Glutamatergic neuron (in vitro differentiated cells): Measurements from ENCODE around the gene UCK1. TPM values are rescaled to one million over a fixed set of nuclear protein-coding genes. Genes with fewer than 3 reads are reported as not detected.

ENCODE experiments used
- DNase-seq: peaks from one replicate; pipeline ENCODE4 v3.0.0; 2022
- H3K27ac Mint-ChIP-seq: one replicate; pipeline ENCODE4 v1.8.0; 2020; ENCODE audit warnings: mild to moderate bottlenecking, mixed read lengths, inconsistent platforms; ENCODE audit not compliant: unreplicated experiment
- H3K27me3 Mint-ChIP-seq: one replicate; pipeline ENCODE4 v1.8.0; 2020; ENCODE audit warnings: mild to moderate bottlenecking, moderate library complexity, mixed read lengths, inconsistent platforms; ENCODE audit not compliant: unreplicated experiment
- H3K36me3 Mint-ChIP-seq: one replicate; pipeline ENCODE4 v1.8.0; 2020; ENCODE audit warnings: mild to moderate bottlenecking, mixed read lengths, inconsistent platforms; ENCODE audit not compliant: unreplicated experiment
- H3K4me1 Mint-ChIP-seq: one replicate; pipeline ENCODE4 v1.8.0; 2020; ENCODE audit warnings: mild to moderate bottlenecking, low read depth, mixed read lengths, inconsistent platforms; ENCODE audit not compliant: unreplicated experiment
- H3K4me3 Mint-ChIP-seq: one replicate; pipeline ENCODE4 v1.8.0; 2020; ENCODE audit warnings: mild to moderate bottlenecking, mixed read lengths, inconsistent platforms; ENCODE audit not compliant: unreplicated experiment
- H3K9me3 Mint-ChIP-seq: one replicate; pipeline ENCODE4 v1.8.0; 2020; ENCODE audit warnings: mild to moderate bottlenecking, moderate library complexity, mixed read lengths, inconsistent platforms; ENCODE audit not compliant: unreplicated experiment
- total RNA-seq: library from RNA; stranded (reverse); fragmentation: NEBNext Ultra II Directional; extraction: Animal tissue kit (Norgen Biotek cat#: 25700); gene quantifications from one replicate; pipeline ENCODE4 v1.2.1, GENCODE V29; 2021; ENCODE audit not compliant: unreplicated experiment
- TF ChIP-seq, protein P1 (sequence below): fragments of 200-600 bp; sonication (generic); IDR thresholded peaks from one replicate; pipeline ENCODE4 v1.5.0; 2021; ENCODE audit not compliant: partially characterized antibody, unreplicated experiment

Gene UCK1
- total RNA-seq, 1 donor from 2014 or later: 24.8 TPM

DNA sequence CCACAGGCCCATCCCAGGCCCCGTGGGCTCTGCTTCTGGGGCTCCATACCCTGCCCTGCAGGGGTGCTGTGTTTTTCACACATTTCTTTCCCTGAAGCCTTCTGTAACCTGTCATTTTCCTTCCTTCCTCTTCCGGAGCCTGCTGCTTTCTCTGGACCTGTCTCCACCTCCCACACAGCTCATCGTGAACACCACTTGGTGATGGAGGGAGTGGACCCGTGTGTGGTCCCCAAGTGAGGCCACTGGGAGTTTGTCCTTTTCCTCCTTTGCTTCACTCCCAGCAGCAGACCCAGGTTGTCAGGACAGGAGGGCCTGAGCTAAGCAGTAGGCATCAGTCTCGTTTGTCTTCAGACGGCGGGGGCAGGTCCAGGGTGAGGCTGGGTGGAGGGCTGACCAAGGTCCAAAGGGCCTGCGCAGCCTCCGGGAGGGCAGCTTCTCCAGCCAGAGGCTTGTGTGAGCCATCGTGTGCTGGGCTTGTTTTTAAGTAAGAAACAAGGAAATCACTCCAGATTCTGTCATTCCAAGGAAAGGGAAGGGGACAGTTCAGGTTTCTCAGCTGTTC lies 34.1 kb downstream of the UCK1 start:
- H3K36me3 Mint-ChIP-seq: peaks cover 16% of the 10 kb centered on the region
- peaks cover 12% of the 10 kb centered on the region for H3K4me1 Mint-ChIP-seq

GRCh38 chr9:131495785-131496184 lies 35.3 kb downstream of the UCK1 start:
- no peak overlapping the region for H3K4me3 Mint-ChIP-seq
- peak overlapping the region; percentile 64 for H3K27ac Mint-ChIP-seq
- TF ChIP-seq, protein P1, sequence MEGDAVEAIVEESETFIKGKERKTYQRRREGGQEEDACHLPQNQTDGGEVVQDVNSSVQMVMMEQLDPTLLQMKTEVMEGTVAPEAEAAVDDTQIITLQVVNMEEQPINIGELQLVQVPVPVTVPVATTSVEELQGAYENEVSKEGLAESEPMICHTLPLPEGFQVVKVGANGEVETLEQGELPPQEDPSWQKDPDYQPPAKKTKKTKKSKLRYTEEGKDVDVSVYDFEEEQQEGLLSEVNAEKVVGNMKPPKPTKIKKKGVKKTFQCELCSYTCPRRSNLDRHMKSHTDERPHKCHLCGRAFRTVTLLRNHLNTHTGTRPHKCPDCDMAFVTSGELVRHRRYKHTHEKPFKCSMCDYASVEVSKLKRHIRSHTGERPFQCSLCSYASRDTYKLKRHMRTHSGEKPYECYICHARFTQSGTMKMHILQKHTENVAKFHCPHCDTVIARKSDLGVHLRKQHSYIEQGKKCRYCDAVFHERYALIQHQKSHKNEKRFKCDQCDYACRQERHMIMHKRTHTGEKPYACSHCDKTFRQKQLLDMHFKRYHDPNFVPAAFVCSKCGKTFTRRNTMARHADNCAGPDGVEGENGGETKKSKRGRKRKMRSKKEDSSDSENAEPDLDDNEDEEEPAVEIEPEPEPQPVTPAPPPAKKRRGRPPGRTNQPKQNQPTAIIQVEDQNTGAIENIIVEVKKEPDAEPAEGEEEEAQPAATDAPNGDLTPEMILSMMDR: no peak
- peaks cover 16% of the 10 kb centered on the region for H3K4me1 Mint-ChIP-seq
- no peak for DNase-seq
- peaks cover 28% of the 10 kb centered on the region for H3K27me3 Mint-ChIP-seq
- peaks cover 15% of the 10 kb centered on the region for H3K36me3 Mint-ChIP-seq
- peaks cover 40% of the 10 kb centered on the region for H3K9me3 Mint-ChIP-seq

More for the DNA sequence above, 34.1 kb downstream of the UCK1 start:
- no peak for DNase-seq
- Mint-ChIP-seq H3K9me3 (peaks cover 41% of the 10 kb centered on the region), H3K27me3 (peaks cover 27% of the 10 kb centered on the region), H3K27ac (peak overlapping the region; percentile 12), H3K4me3 (no peak overlapping the region)
- TF ChIP-seq, protein P1: no peak

DNA sequence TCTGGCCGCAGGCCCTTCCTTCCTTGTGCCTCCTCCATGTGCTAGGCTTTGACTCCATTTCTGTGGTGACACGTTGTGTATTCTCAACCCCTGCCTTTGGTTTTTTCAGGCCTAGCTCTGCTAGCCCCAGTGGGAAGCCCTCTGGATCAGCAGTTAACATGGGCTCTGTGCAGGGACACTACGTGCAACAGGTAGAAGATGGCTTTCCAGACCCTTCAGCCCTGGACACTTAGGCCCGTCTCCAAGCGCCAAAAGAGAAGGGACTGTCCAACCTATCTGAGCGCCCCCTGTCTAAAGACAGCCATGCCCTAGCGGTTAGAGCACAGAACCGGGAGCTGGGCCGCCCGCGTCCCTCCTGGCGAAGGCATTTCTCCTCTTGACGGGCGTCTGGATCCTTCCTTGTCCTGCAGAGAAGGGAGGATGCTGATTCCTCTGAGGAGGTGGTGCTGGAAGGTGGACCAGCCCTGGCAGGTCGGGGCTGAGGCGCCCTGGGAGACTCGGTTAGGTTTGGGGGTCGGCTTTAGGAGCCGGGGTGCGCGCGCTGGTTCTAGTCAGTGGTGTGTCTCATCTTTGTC lies 36.7 kb downstream of the UCK1 start:
- peak overlapping the region; percentile 43 for H3K27ac Mint-ChIP-seq
- H3K4me1 Mint-ChIP-seq: peaks cover 9% of the 10 kb centered on the region
- H3K36me3 Mint-ChIP-seq: peaks cover 10% of the 10 kb centered on the region
- H3K9me3 Mint-ChIP-seq: peaks cover 40% of the 10 kb centered on the region
- no peak for DNase-seq
- TF ChIP-seq, protein P1: no peak
- H3K27me3 Mint-ChIP-seq: peaks cover 24% of the 10 kb centered on the region
- H3K4me3 Mint-ChIP-seq: no peak overlapping the region

DNA sequence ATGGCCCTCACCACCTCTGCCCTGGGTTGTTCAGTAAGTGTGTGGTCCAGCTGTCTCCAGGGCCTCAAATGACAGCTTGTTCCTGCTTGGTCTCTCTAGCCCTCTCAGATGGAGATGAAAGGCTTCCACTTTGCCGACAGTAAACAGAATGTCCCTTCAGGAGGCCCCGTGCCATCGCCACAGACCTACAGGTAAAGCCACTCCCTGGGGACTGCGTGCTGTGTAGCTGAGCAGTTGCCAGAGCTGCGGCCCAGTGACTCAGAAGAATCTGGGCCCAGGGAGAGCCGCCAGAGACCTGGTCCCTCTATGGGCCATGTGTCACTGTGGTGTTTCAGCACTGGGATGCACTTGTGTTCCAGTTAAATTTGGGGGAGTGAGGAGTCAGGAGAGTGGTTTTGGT lies 39.0 kb downstream of the UCK1 start:
- H3K36me3 Mint-ChIP-seq: peaks cover 10% of the 10 kb centered on the region
- TF ChIP-seq, protein P1: no peak

GRCh38 chr9:131491001-131491710 lies 39.9 kb downstream of the UCK1 start:
- Mint-ChIP-seq H3K27ac (peak overlapping the region; percentile 49), H3K4me1 (peaks cover 30% of the 10 kb centered on the region), H3K9me3 (peaks cover 44% of the 10 kb centered on the region), H3K4me3 (peak overlapping the region; percentile 20), H3K27me3 (peaks cover 28% of the 10 kb centered on the region), H3K36me3 (peaks cover 10% of the 10 kb centered on the region)
- DNase-seq: no peak
- TF ChIP-seq, protein P1: no peak

More for the DNA sequence above, 39.0 kb downstream of the UCK1 start:
- DNase-seq: no peak
- Mint-ChIP-seq H3K27me3 (peaks cover 24% of the 10 kb centered on the region), H3K4me3 (no peak overlapping the region), H3K4me1 (peaks cover 22% of the 10 kb centered on the region), H3K9me3 (peaks cover 40% of the 10 kb centered on the region), H3K27ac (peak overlapping the region; percentile 52)
